GM12878 (cell line): Measurements from ENCODE around the gene DRD2. TPM values are rescaled to one million over a fixed set of nuclear protein-coding genes. Genes with fewer than 3 reads are reported as not detected.

Source experiments
- ATAC-seq: fragments of 200-7000 bp; cut with Tn5 transposase; 3 replicates; pipeline ENCODE4 v1.9.1; 2020; ENCODE audit warnings: mild to moderate bottlenecking, moderate library complexity
- BruUV-seq: library from RNA; stranded (reverse); fragments of 400-500 nt; replicated peaks from 2 replicates; lab custom pipeline; 2021; lab: Mats Ljungman, UMichigan
- CTCF ChIA-PET: fragments of 300-600 bp; sonication (Branson Sonifier 250); formaldehyde crosslinking; extraction: SDS; loops from one replicate; lab custom pipeline; 2021; ENCODE audit warnings: inconsistent platforms; lab: Yijun Ruan, JAX
- POLR2A ChIA-PET: fragments of 350-600 bp; formaldehyde crosslinking; extraction: SDS; loops from one replicate; lab custom pipeline; 2021; ENCODE audit warnings: inconsistent platforms; lab: Charles Lee
- RAD21 ChIA-PET: fragments of 300-600 bp; sonication (Branson Sonifier 250); formaldehyde crosslinking; loops from one replicate; lab custom pipeline; 2023; ENCODE audit warnings: antibody characterized with exemption; ENCODE audit not compliant: unreplicated experiment; lab: Charles Lee
- SMC1A ChIA-PET: fragments of 300-600 bp; sonication (Branson Sonifier 250); formaldehyde crosslinking; loops from one replicate; lab custom pipeline; 2023; ENCODE audit not compliant: unreplicated experiment, uncharacterized antibody; lab: Charles Lee
- DNase-seq: peaks from one replicate; pipeline ENCODE4 v3.0.0-alpha.2; 2011; ENCODE audit warnings: low read depth, low spot score
- FAIRE-seq: peaks from 3 replicates; lab custom pipeline; 2011; peaks lifted over from hg19 to GRCh38; lab: Jason Lieb, UNC
- H2AFZ ChIP-seq: 2 replicates; pipeline ENCODE4 v1.6.0; 2011; ENCODE audit warnings: low read depth, low read length, control low read depth; ENCODE audit not compliant: control insufficient read depth
- H3K27ac ChIP-seq: 2 replicates; pipeline ENCODE4 v1.5.1; 2011; ENCODE audit warnings: control low read depth; ENCODE audit not compliant: control insufficient read depth, insufficient read depth
- H3K27me3 ChIP-seq, 2 experiments: replicated peaks in 1 of 2; 2 replicates each; pipeline versions ENCODE4 v1.6.0 to v1.6.1; 2011; ENCODE audit warnings: low read length in 1 of 2; ENCODE audit not compliant: control insufficient read depth in 2 of 2, insufficient read depth in 2 of 2
- H3K36me3 ChIP-seq, 2 experiments: 2 replicates each; pipeline ENCODE4 v1.5.1; 2011; ENCODE audit warnings: low read length in 1 of 2; ENCODE audit not compliant: control insufficient read depth in 2 of 2, insufficient read depth in 2 of 2
- H3K4me1 ChIP-seq: 2 replicates; pipeline ENCODE4 v1.6.1; 2011; ENCODE audit warnings: mild to moderate bottlenecking, low read length, moderate library complexity, mixed read lengths; ENCODE audit not compliant: control insufficient read depth, insufficient read depth
- H3K4me2 ChIP-seq: 2 replicates; pipeline ENCODE4 v1.6.0; 2011; ENCODE audit warnings: control low read depth; ENCODE audit not compliant: control insufficient read depth, insufficient read depth
- H3K4me3 ChIP-seq: fragments of 200-600 bp; sonication (generic); 2 replicates; pipeline ENCODE4 v1.5.1; 2016
- H3K79me2 ChIP-seq: 2 replicates; pipeline ENCODE4 v1.6.0; 2011; ENCODE audit warnings: low read length; ENCODE audit not compliant: control insufficient read depth, insufficient read depth
- H3K9ac ChIP-seq: 2 replicates; pipeline ENCODE4 v1.8.0; 2011; ENCODE audit warnings: low read length, control low read depth, mixed read lengths; ENCODE audit not compliant: control insufficient read depth, insufficient read depth
- H3K9me3 ChIP-seq: replicated peaks from 3 replicates; pipeline ENCODE4 v1.5.1; 2011; ENCODE audit warnings: mild to moderate bottlenecking, low read length; ENCODE audit not compliant: control insufficient read depth, insufficient read depth
- H4K20me1 ChIP-seq: 2 replicates; pipeline ENCODE4 v1.6.0; 2011; ENCODE audit not compliant: control insufficient read depth, insufficient read depth
- BMI1 ChIP-seq: fragments of 450-650 bp; IDR thresholded peaks from 2 replicates; pipeline ENCODE4 v1.6.1; 2016; ENCODE audit warnings: mild to moderate bottlenecking, moderate library complexity, borderline replicate concordance
- CHD1 ChIP-seq: IDR thresholded peaks from 2 replicates; pipeline ENCODE4 v1.6.1; 2012; ENCODE audit warnings: low read depth, low read length, improper control_type of control experiment
- CREM ChIP-seq: IDR thresholded peaks from 2 replicates; pipeline ENCODE4 v1.6.1; 2014; ENCODE audit warnings: antibody characterized with exemption, low read depth
- FOXK2 ChIP-seq: fragments of 450-650 bp; IDR thresholded peaks from 2 replicates; pipeline ENCODE4 v1.6.1; 2017; ENCODE audit warnings: mild to moderate bottlenecking, moderate library complexity
- IKZF2 ChIP-seq, 2 experiments: fragments of 450-650 bp; IDR thresholded peaks; 2 replicates each; pipeline ENCODE4 v1.6.1; 2017; ENCODE audit warnings: mild to moderate bottlenecking in 2 of 2, moderate library complexity in 2 of 2
- MTA2 ChIP-seq: fragments of 450-650 bp; IDR thresholded peaks from 2 replicates; pipeline ENCODE4 v1.6.1; 2016; ENCODE audit warnings: low read depth, mild to moderate bottlenecking, moderate library complexity
- MXI1 ChIP-seq: fragments of 150-350 bp; IDR thresholded peaks from 2 replicates; pipeline ENCODE4 v1.6.1; 2011; ENCODE audit warnings: low read depth, mild to moderate bottlenecking, inconsistent platforms, low read length, improper control_type of control experiment
- MYC ChIP-seq: IDR thresholded peaks from 2 replicates; pipeline ENCODE4 v1.6.1; 2011; ENCODE audit warnings: mild to moderate bottlenecking, low read length, moderate library complexity, inconsistent platforms; ENCODE audit not compliant: insufficient read depth, insufficient replicate concordance, insufficient read length, severe bottlenecking
- RCOR1 ChIP-seq: conservative IDR thresholded peaks from 2 replicates; pipeline ENCODE4 v1.6.1; 2012; ENCODE audit warnings: low read depth, low read length, improper control_type of control experiment
- TCF12 ChIP-seq: IDR thresholded peaks from 2 replicates; pipeline ENCODE4 v1.6.1; 2011; ENCODE audit warnings: low read depth, mild to moderate bottlenecking, low read length
- YBX1 ChIP-seq: fragments of 450-650 bp; IDR thresholded peaks from 2 replicates; pipeline ENCODE4 v1.6.1; 2016; ENCODE audit warnings: antibody characterized with exemption
- ZNF592 ChIP-seq: fragments of 450-650 bp; IDR thresholded peaks from 2 replicates; pipeline ENCODE4 v1.6.1; 2017; ENCODE audit warnings: mild to moderate bottlenecking, moderate library complexity
- WGBS: methylation state at CpG from one replicate; pipeline ENCODE4 v1.1.6; 2016; ENCODE audit warnings: low lambda C conversion rate; ENCODE audit not compliant: insufficient replicate concordance, insufficient coverage; ENCODE audit errors: missing lambda C conversion rate; 5-methylcytosine and 5-hydroxymethylcytosine counted together
- in situ Hi-C: fragments of 300-500 bp; cut with MboI; formaldehyde crosslinking; loops from 9 replicates; pipeline ENCODE4 v1.14.3; 2018; ENCODE audit warnings: mixed read lengths
- intact Hi-C: fragments of 100-400 bp; cut with micrococcal nuclease; formaldehyde crosslinking; loops from one replicate; pipeline ENCODE4 v1.14.2; 2022; ENCODE audit not compliant: unreplicated experiment
- polyA plus RNA-seq, 11 experiments: library from polyadenylated mRNA; depleted of rRNA in 4 of 11; unstranded in 6 of 11; stranded (reverse) in 5 of 11; fragments of >200 nt; fragmentation: Nextera tagmentation in 4 of 11; fragmentation: Illumina TruSeq in 1 of 11; extraction: Ambion mirVana in 4 of 11; extraction: Trizol in 1 of 11; gene quantifications; 1 replicate in 1 of 11; 2 replicates in 10 of 11; pipeline versions ENCODE4 v1.2.1 to v1.2.3, GENCODE V29; 2011 to 2016; ENCODE audit warnings: inconsistent platforms in 2 of 11, missing spikeins in 2 of 11, low read depth in 1 of 11
- total RNA-seq, 4 experiments: library from RNA; depleted of rRNA in 3 of 4; stranded (reverse); fragments of >200 nt in 3 of 4; fragmentation: Illumina TruSeq in 1 of 4; extraction: Trizol in 1 of 4; gene quantifications; 2 replicates each; pipeline versions ENCODE4 v1.2.1 to v1.2.3, GENCODE V29; 2013 to 2021
- TF ChIP-seq, protein P1 (sequence below): fragments of 450-650 bp; formaldehyde crosslinking; IDR thresholded peaks from 2 replicates; pipeline ENCODE4 v1.5.0; 2022; ENCODE audit warnings: mild to moderate bottlenecking, missing genetic modification characterization
- TF ChIP-seq, protein P2 (sequence below): fragments of 450-650 bp; IDR thresholded peaks from 2 replicates; pipeline ENCODE4 v1.6.1; 2017; ENCODE audit warnings: mild to moderate bottlenecking, moderate library complexity

The DRD2 gene
- total and polyA plus RNA-seq, 10 of the 15 experiments (the other 5 are each of a cell fraction or from before 2014, with no cell fraction given), result not detected

DNA sequence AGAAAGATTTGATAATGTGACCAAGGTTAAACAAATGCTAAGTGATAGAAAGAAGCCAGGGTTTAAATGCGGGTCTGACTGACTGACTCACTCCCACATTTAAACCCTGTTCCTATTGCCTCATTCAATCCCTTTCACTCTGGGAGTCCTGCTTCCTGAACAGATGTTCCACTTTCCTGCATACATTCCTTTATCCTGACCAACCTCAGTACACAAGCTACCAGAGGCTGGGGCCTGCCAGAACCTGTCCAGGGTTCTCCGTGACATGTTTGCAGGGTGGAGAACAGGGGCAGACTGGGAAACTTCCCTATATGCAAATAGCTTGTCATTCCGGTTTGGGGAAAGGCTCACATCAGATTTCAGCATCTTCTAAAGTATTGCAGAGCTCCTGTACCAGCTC is 90.6 kb downstream of the DRD2 start:
- FAIRE-seq (no peak), DNase-seq (no peak), ATAC-seq (no peak)
- in situ Hi-C loops (no loop called here), intact Hi-C loops (no loop called here)
- H3K4me3 ChIP-seq, result no peak overlapping the region
- ChIA-PET POLR2A (no interaction called here), RAD21 (no interaction called here), SMC1A (no interaction called here), CTCF (interaction anchor here (0.6 to 0.7 kb wide), 2 partner anchors 12 to 798 kb away, joined by 3 to 4 read pairs; no protein-coding TSS in a partner anchor)
- H3K36me3 ChIP-seq, result no peaks in the 10 kb centered on the region
- no peaks in the 10 kb centered on the region for H4K20me1 ChIP-seq
- H3K79me2 ChIP-seq, result no peaks in the 10 kb centered on the region
- 31% methylated on average over 3 of the region's 3 CpGs for WGBS
- BruUV-seq, result no TSS peak
- H3K4me1 ChIP-seq, result no peaks in the 10 kb centered on the region
- H3K9me3 ChIP-seq, result no peaks in the 10 kb centered on the region
- H2AFZ ChIP-seq, result no peak overlapping the region
- peaks cover 1 to 5% of the 10 kb centered on the region in 2 experiments for H3K27me3 ChIP-seq
- H3K4me2 ChIP-seq, result no peak overlapping the region
- H3K9ac ChIP-seq, result no peak overlapping the region
- no peak overlapping the region for H3K27ac ChIP-seq
- TF ChIP-seq CREM, result no peak
- no peak for TF ChIP-seq BMI1
- no peak for TF ChIP-seq ZNF592
- no peak for TF ChIP-seq MXI1
- TF ChIP-seq, protein P1, sequence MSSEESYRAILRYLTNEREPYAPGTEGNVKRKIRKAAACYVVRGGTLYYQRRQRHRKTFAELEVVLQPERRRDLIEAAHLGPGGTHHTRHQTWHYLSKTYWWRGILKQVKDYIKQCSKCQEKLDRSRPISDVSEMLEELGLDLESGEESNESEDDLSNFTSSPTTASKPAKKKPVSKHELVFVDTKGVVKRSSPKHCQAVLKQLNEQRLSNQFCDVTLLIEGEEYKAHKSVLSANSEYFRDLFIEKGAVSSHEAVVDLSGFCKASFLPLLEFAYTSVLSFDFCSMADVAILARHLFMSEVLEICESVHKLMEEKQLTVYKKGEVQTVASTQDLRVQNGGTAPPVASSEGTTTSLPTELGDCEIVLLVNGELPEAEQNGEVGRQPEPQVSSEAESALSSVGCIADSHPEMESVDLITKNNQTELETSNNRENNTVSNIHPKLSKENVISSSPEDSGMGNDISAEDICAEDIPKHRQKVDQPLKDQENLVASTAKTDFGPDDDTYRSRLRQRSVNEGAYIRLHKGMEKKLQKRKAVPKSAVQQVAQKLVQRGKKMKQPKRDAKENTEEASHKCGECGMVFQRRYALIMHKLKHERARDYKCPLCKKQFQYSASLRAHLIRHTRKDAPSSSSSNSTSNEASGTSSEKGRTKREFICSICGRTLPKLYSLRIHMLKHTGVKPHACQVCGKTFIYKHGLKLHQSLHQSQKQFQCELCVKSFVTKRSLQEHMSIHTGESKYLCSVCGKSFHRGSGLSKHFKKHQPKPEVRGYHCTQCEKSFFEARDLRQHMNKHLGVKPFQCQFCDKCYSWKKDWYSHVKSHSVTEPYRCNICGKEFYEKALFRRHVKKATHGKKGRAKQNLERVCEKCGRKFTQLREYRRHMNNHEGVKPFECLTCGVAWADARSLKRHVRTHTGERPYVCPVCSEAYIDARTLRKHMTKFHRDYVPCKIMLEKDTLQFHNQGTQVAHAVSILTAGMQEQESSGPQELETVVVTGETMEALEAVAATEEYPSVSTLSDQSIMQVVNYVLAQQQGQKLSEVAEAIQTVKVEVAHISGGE, result no peak
- TF ChIP-seq CHD1, result no peak
- TF ChIP-seq RCOR1, result no peak
- TF ChIP-seq MYC, result no peak
- TF ChIP-seq IKZF2 (IDR thresholded peaks at IDR 0.05), result no peak
- TF ChIP-seq FOXK2, result no peak
- TF ChIP-seq TCF12, result no peak
- TF ChIP-seq MTA2, result no peak
- no peak for TF ChIP-seq YBX1
- TF ChIP-seq, protein P2, sequence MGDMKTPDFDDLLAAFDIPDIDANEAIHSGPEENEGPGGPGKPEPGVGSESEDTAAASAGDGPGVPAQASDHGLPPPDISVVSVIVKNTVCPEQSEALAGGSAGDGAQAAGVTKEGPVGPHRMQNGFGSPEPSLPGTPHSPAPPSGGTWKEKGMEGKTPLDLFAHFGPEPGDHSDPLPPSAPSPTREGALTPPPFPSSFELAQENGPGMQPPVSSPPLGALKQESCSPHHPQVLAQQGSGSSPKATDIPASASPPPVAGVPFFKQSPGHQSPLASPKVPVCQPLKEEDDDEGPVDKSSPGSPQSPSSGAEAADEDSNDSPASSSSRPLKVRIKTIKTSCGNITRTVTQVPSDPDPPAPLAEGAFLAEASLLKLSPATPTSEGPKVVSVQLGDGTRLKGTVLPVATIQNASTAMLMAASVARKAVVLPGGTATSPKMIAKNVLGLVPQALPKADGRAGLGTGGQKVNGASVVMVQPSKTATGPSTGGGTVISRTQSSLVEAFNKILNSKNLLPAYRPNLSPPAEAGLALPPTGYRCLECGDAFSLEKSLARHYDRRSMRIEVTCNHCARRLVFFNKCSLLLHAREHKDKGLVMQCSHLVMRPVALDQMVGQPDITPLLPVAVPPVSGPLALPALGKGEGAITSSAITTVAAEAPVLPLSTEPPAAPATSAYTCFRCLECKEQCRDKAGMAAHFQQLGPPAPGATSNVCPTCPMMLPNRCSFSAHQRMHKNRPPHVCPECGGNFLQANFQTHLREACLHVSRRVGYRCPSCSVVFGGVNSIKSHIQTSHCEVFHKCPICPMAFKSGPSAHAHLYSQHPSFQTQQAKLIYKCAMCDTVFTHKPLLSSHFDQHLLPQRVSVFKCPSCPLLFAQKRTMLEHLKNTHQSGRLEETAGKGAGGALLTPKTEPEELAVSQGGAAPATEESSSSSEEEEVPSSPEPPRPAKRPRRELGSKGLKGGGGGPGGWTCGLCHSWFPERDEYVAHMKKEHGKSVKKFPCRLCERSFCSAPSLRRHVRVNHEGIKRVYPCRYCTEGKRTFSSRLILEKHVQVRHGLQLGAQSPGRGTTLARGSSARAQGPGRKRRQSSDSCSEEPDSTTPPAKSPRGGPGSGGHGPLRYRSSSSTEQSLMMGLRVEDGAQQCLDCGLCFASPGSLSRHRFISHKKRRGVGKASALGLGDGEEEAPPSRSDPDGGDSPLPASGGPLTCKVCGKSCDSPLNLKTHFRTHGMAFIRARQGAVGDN, result no peak
